ENCODE data around the gene CCDC148. TPM values are rescaled to one million over a fixed set of nuclear protein-coding genes. Genes with fewer than 3 reads are reported as not detected.

The CCDC148 gene
- total RNA-seq, 1 donor from 2014 or later = 0.30 TPM

DNA sequence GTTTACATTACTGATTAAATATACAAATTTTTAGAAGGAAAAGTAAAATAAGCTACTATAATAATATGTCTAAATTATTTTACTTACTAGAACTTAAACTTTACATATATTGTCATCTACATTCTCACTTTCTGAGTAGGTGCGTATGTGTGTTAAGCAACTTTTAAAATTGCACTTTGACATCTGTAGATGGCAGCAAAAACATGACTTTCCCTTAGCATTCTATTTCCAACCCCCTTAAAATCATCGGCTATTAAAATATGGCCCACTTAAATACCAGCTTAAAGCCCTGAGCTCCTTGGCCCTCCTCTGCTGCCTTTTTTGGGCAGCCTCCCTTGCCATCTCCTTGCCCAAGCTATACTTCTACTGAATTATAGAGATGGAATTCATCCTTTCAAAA is 276.9 kb downstream of the CCDC148 start:
- no peak overlapping the region for H3K4me3 ChIP-seq
- H3K27ac ChIP-seq (replicated peaks) = no peak overlapping the region
- H3K9me3 ChIP-seq (replicated peaks) = no peaks in the 10 kb centered on the region
- TF ChIP-seq, protein P1, sequence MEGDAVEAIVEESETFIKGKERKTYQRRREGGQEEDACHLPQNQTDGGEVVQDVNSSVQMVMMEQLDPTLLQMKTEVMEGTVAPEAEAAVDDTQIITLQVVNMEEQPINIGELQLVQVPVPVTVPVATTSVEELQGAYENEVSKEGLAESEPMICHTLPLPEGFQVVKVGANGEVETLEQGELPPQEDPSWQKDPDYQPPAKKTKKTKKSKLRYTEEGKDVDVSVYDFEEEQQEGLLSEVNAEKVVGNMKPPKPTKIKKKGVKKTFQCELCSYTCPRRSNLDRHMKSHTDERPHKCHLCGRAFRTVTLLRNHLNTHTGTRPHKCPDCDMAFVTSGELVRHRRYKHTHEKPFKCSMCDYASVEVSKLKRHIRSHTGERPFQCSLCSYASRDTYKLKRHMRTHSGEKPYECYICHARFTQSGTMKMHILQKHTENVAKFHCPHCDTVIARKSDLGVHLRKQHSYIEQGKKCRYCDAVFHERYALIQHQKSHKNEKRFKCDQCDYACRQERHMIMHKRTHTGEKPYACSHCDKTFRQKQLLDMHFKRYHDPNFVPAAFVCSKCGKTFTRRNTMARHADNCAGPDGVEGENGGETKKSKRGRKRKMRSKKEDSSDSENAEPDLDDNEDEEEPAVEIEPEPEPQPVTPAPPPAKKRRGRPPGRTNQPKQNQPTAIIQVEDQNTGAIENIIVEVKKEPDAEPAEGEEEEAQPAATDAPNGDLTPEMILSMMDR (IDR thresholded peaks at IDR 0.05; ENCODE audit: borderline replicate concordance) = peak; percentile 57
- no peaks in the 10 kb centered on the region for H3K36me3 ChIP-seq
- no peaks in the 10 kb centered on the region for H3K27me3 ChIP-seq (ENCODE audit: low read depth)
- intact Hi-C loops (cut with micrococcal nuclease) = loop anchor here (5.0 kb wide), 1 partner anchor 573 kb away; no protein-coding TSS in a partner anchor
- peaks cover 6% of the 10 kb centered on the region for H3K4me1 ChIP-seq
- DNase-seq = no peak

DNA sequence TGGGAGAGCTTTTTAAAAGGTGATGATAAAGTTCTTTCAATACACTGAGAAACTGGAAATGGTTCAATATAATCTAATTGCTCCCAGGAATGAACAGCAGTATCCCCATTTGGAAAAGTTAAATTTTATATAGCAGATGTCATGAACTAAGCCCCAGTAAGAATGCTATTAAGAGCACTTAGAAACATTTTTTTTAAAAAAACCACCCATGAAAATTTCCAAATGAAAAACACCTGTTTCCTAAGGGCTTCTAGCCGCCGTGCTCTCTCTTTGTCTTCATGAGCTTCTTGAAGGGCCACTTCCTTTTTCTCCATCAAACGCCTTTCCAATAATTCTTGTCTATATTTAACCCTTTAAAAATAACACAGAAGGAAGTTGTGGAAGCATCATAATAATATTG is 277.9 kb downstream of the CCDC148 start:
- intact Hi-C loops (cut with micrococcal nuclease) = loop anchor here (5.0 kb wide), 1 partner anchor 574 kb away; no protein-coding TSS in a partner anchor
- H3K36me3 ChIP-seq = no peaks in the 10 kb centered on the region
- H3K9me3 ChIP-seq (replicated peaks) = no peaks in the 10 kb centered on the region
- H3K27me3 ChIP-seq (ENCODE audit: low read depth) = no peaks in the 10 kb centered on the region
- TF ChIP-seq, protein P1 (IDR thresholded peaks at IDR 0.05; ENCODE audit: borderline replicate concordance) = no peak
- H3K4me1 ChIP-seq = peaks cover 6% of the 10 kb centered on the region
- no peak overlapping the region for H3K4me3 ChIP-seq
- no peak for DNase-seq
- H3K27ac ChIP-seq (replicated peaks) = no peak overlapping the region

DNA sequence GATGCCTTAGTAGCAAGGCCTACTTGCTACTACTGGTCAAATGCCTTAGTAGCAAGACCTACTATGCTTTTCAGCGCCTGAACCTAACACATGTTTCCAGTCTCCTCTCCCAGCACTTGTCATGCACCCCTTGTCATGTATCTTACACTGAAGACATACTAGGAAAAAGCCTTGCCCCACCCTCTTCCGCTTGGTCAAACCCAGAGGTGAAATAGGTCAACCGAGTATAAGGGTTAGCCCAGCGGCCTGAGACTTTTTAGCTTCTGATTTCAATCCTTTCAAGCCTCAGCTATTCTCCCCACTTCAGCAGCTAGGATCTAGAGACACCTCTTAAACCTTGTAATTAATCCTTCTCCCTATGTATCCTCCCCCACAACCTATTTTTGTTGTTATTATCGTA is 281.6 kb downstream of the CCDC148 start:
- intact Hi-C loops (cut with micrococcal nuclease) = loop anchor here (5.0 kb wide), 1 partner anchor 577 kb away; no protein-coding TSS in a partner anchor
- DNase-seq = no peak

DNA sequence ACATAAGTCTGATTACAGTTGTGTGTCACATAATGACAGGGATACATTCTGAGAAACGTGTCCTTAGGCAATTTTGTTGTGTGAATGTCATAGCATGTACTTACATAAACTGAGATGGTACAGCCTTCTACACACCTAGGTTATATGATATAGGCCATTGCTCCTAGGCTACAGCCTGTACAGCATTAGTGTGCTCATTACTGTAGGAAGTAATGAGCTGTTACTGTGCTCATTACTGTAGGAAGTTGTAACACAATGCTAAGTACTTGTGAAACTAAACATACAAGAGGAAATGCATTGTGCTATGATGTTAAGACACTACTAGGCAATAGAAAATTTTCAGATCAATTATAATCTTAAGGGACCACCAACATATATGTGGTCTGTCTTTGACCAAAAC is 282.1 kb downstream of the CCDC148 start:
- Histone ChIP-seq H3K27me3 (ENCODE audit: low read depth) (no peaks in the 10 kb centered on the region), H3K4me3 (no peak overlapping the region), H3K9me3 (replicated peaks) (no peaks in the 10 kb centered on the region), H3K36me3 (no peaks in the 10 kb centered on the region), H3K4me1 (peaks cover 1% of the 10 kb centered on the region), H3K27ac (replicated peaks) (no peak overlapping the region)
- TF ChIP-seq, protein P1 (IDR thresholded peaks at IDR 0.05; ENCODE audit: borderline replicate concordance) = no peak
- intact Hi-C loops (cut with micrococcal nuclease) = no loop called here
- DNase-seq = no peak

More for the DNA sequence above, 281.6 kb downstream of the CCDC148 start:
- TF ChIP-seq, protein P1 (IDR thresholded peaks at IDR 0.05; ENCODE audit: borderline replicate concordance) = no peak
- Histone ChIP-seq H3K9me3 (replicated peaks) (no peaks in the 10 kb centered on the region), H3K36me3 (no peaks in the 10 kb centered on the region), H3K4me1 (peaks cover 6% of the 10 kb centered on the region), H3K27me3 (ENCODE audit: low read depth) (no peaks in the 10 kb centered on the region), H3K27ac (replicated peaks) (no peak overlapping the region), H3K4me3 (no peak overlapping the region)

DNA sequence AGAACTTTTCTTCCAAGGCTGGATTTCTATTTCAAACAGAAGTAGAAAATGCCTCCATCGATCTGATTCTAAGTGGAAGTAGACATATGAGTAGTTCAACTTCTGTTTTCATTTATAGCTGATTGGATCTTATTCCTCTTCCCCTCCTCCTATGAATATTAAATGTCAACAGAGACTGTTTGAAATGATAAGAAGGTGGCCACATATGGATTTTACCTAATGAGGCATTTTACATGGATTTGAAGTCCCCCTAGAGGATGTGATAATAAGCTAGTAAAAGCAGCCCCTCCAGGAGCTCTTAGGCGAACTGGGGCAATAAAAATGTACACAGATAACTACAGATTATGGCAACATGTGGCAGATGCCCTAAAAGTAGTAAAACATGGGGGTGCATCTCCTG is 283.8 kb downstream of the CCDC148 start:
- TF ChIP-seq, protein P1 (IDR thresholded peaks at IDR 0.05; ENCODE audit: borderline replicate concordance) = no peak
- Histone ChIP-seq H3K27ac (replicated peaks) (no peak overlapping the region), H3K4me1 (no peaks in the 10 kb centered on the region), H3K27me3 (ENCODE audit: low read depth) (no peaks in the 10 kb centered on the region), H3K9me3 (replicated peaks) (no peaks in the 10 kb centered on the region), H3K4me3 (no peak overlapping the region), H3K36me3 (no peaks in the 10 kb centered on the region)
- no peak for DNase-seq
- intact Hi-C loops (cut with micrococcal nuclease) = no loop called here

Measured in left ventricle myocardium inferior (tissue), 1 donor.